ENCODE data around the gene NCK2. TPM values are rescaled to one million over a fixed set of nuclear protein-coding genes. Genes with fewer than 3 reads are reported as not detected.

Gene NCK2
- polyA plus RNA-seq, 5 donors, result 60.4 to 97.6 (median 75.0) TPM

- DNase-seq, result no peak
Observed at GRCh38 chr2:105732955-105733607, 11.6 kb upstream of the NCK2 start.

- no peak for DNase-seq
Observed at GRCh38 chr2:105733875-105734274, 10.8 kb upstream of the NCK2 start.

GRCh38 chr2:105734762-105735538 lies 9.8 kb upstream of the NCK2 start:
- no peak for DNase-seq

GRCh38 chr2:105736145-105736544 lies 8.6 kb upstream of the NCK2 start:
- DNase-seq, result no peak

- DNase-seq, result no peak
Observed at GRCh38 chr2:105737980-105738657, 6.6 kb upstream of the NCK2 start.

GRCh38 chr2:105738658-105739241 lies 6.0 kb upstream of the NCK2 start:
- DNase-seq, result no peak

- DNase-seq, result no peak
Observed at GRCh38 chr2:105739426-105739825, 5.3 kb upstream of the NCK2 start.

- DNase-seq, result no peak
Observed at GRCh38 chr2:105739944-105740530, 4.7 kb upstream of the NCK2 start.

DNA sequence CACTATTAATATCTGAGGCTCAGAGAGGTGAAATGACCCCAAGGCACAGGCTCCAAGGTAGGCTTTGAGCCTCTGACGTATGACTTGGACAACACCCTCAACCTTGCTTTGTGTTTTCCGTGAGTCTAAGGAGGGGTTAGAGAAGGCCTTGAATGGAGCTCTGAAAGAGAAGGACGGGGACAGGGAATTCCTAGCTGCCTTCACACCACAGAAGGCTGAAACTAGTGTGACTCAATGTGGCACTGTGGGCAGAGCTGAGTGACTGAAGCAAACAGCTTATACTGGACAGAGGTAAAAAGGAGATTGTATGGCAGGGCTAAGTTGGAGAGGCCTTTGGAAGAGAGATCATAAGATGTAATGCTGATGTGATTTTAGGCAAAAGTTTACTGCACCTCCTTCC lies 3.5 kb upstream of the NCK2 start:
- no peak for DNase-seq

GRCh38 chr2:105741617-105742016 lies 3.1 kb upstream of the NCK2 start:
- no peak for DNase-seq

GRCh38 chr2:105744091-105744908 lies 412 bp upstream of the NCK2 start:
- DNase-seq, result peak; percentile 70 to 71

DNA sequence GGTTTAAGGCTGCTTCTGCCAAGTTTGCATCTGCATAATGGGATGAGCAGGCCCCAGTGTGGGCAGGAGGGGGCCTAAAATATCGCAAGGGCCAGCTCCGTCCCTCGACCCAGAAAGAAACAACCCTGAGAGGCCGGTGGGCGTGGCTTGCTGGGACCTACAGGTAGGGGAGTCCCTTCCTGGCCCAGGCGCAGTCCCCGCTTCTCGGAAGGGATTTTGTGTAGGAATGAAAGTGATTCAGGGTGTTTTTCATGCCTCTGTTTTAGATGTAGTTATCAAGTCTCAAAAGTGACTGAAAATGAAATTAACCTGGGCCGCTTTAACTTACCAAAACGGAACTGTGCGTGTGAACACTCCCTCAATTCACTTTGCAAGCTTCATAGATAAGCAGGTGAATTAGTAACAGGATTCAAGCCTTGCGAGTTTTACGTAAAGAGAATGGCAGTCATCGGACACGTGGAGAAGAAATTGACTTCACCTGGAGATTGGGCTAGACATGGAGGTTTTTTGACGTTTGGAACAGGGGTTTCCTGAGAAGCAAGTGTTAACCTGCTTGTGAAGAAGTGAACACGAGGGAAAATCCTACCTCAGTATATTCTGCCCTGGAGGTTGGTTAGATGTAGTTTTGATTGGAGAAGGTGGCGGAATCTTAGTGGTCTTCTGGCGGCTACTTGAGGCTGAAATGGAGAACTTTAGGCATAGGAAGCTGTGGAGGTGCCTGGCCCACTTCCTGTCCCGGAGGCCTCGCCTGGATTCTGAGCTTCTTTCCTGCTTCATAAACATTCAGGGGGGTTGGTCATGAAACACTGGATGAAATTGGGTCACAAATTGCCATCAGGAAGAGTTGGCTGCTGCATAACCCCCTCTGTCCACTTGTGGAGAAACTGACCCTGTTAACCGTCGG lies 1.7 kb downstream of the NCK2 start:
- DNase-seq, result peak in 1 of 2 donors; percentile 28

GRCh38 chr2:105747254-105747894 lies 2.7 kb downstream of the NCK2 start:
- DNase-seq, result no peak

GRCh38 chr2:105747991-105748390 lies 3.3 kb downstream of the NCK2 start:
- no peak for DNase-seq

GRCh38 chr2:105748566-105748965 lies 3.9 kb downstream of the NCK2 start:
- DNase-seq, result no peak

GRCh38 chr2:105749583-105750400 lies 5.1 kb downstream of the NCK2 start:
- DNase-seq, result no peak

DNA sequence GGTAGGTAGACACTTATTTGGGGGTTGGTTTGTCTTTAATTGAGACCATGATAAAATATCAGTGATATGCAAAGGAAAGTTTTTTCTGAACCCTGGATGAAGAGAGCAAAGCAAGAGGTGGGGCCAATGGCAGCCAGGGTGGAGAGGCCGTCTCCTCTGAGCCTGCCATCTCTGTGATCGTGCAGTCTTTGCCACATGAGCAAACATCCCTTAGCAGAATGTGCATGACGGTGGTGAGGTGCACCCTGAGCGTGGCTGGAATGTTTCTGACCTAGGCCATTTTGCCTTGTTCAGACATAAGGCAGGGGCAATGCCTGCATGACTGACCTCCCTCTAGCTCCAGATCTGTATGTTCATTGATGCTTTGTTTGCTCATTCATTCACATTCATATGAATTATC lies 6.0 kb downstream of the NCK2 start:
- DNase-seq, result no peak

DNA sequence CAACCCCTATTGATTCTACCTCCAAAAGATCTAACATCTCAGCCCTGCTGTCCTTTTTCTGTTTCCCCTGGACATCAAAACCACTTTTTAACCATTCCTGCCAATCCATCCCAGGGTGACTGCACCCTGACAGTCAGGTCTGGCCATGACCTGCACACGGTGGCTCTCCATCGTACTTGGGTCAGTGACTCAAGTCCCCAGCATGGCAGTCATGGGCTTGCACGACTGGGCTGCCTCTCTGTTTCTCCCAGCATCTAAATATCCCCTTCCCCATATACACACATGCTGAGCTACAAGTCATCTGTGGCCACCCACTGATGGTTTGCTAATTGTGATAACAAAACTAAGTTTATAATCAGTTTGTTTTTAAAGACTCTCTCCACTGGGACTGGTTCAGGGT lies 6.6 kb downstream of the NCK2 start:
- DNase-seq, result no peak
